ENCODE results near the gene SEMA6D.

SEMA6D gene

GRCh38 chr15:47792231-47792630, 74.9 kb downstream of the SEMA6D start:
- no peak for DNase-seq

DNA sequence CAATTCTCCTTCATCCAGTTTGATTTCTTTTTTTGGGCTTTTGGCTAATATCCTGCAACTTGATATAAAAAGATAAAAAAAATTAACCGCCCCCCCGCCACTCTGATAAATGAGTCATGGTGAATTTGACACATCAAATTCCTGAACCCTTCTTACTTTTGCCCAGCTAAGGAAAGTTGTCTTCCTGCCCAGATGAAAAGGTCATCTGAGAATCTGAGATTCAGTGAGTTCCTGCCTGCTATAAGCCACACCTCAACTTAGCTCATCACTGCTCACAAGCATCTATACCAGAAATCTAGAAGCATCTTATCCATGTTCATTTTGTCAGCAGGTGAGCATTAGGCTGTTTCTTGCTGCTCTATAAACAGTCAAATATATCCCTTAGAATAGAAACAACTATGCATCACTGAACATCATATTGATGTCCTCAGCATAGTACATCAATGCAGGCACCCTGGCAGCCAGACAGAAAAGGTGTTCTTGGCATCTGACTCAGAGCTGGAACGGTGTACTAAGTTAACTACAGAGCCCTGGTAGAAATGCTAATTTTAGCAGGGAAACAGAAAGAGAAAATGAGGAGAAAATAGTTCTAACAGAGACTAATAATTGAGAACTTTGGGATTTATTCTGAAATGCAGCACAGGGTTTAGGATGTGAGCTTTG, 77.1 kb downstream of the SEMA6D start:
- DNase-seq, result no peak

DNA sequence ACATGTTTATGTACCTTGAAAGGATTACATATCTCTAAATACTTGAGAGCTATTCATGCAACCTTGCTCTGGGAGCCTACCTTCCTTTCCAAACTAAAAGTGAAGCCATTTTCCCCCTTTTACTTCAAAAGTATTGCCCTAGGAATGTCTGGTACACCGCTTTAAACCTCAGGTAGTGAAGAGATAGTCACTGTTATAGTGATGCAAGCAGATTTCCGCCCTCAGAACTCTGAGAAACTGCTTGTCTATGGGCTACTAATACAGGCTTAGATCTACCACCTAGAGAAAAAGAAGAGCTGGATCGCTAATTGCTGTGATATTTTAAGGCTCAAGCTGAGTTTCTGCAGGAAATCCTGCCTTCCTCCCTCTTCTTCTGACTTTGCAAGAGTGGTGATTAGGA, 78.6 kb downstream of the SEMA6D start:
- no peak for DNase-seq

- DNase-seq, result no peak
Measured at GRCh38 chr15:47796339-47796738, 79.0 kb downstream of the SEMA6D start.

DNA sequence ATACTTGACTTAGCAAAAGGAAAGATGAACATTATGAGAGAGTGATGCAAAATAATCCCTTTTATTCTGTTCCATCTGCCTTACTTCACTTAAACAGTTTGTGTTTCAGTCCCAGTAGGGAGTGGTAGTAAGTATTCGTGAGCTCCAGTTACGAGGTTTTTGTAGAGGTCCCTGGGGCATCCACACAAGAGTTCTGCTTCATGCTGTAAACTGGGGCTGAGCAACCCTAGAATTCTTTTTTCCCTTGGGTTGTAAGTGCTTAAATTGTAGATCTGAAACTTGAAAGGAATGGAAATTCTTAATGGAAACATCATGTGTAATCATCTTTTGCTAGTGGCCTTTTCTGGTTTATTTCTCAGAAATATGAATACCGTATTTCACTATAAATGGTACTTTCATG, 79.5 kb downstream of the SEMA6D start:
- no peak for DNase-seq

- DNase-seq, result no peak
Measured at GRCh38 chr15:47801522-47801921, 84.2 kb downstream of the SEMA6D start.

DNA sequence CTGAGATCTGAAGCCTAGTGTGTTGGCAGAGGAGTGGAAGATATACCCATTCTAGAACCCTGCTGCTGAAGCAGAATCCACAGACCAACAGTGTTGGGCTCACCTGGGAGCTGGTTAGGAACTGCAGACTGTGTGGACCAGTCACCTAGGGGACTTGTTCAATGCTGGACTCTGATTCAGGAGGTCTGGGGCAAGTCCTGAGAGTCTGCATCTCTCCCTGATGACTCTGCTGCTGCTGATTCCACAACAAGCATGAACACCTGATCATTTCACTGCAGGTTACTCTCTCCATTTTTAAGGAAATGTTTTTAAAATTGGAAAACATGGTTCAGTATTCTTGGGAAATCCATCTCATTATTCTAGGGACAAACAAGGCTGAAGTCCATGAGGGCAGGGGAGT, 84.9 kb downstream of the SEMA6D start:
- DNase-seq, result no peak

DNA sequence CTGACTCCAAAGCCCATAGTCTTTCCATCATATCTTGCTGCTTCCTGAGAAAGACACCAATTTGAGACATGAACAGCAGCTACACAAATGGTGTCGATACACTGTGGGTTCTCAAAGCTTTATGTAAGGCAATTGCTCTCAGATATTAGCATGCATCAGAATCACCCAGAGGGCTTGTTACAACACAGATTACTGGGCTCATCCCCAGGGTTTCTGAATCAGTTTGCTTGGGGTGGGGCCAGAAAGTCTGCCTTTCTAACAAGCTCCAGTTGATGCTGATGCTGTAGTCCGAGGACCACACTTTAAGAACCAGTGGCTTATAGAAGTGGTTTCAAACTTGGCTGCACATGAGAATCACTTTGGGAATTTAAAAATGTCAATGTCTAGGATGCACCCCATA, 86.5 kb downstream of the SEMA6D start:
- no peak for DNase-seq

GRCh38 chr15:47804733-47805132, 87.4 kb downstream of the SEMA6D start:
- DNase-seq, result no peak

DNA sequence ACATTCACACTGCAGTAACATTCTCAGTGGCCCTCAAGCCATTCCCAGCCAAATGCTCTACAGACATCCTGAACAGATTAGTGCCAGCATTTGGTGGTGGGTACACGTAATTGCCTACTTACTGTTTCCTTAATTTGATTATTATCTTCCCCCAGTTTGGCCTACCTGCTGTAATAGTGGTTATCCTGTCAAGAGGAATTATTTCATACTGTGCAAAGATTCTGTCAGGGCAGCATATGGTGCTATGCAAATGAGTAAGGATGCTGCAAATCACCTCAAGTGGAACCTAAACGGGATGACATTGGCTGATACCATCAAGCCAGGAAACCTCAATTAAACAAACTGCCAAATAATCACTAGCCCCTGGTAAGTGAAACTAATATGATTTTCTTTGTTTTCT, 88.7 kb downstream of the SEMA6D start:
- DNase-seq, result no peak

DNA sequence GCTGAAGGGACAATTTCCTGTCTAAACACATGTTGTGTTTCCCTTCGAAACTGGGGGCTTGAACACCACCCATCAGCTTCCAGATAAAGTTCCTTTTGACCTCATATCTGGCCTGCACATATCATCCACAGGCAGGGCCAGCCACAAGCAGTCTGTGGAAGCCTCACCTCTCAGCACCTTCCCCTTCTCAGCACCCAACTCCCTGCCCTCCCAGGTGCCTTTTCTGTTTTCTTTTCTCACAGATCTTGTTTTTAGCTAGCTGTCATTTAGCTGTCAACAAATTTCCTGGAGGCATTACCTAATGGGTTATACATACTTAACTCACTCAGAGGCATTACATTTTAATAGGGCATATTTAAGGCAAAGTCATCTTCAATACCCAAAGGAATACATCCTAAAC, 93.9 kb downstream of the SEMA6D start:
- DNase-seq, result no peak

GRCh38 chr15:47812470-47812999, 95.2 kb downstream of the SEMA6D start:
- DNase-seq, result no peak

- no peak for DNase-seq
Measured at GRCh38 chr15:47813748-47814384, 96.6 kb downstream of the SEMA6D start.

- DNase-seq, result no peak
Measured at GRCh38 chr15:47814620-47815019, 97.3 kb downstream of the SEMA6D start.

GRCh38 chr15:47817969-47818548, 100.8 kb downstream of the SEMA6D start:
- DNase-seq, result no peak

- DNase-seq, result no peak
Measured at GRCh38 chr15:47819158-47819557, 101.9 kb downstream of the SEMA6D start.

DNA sequence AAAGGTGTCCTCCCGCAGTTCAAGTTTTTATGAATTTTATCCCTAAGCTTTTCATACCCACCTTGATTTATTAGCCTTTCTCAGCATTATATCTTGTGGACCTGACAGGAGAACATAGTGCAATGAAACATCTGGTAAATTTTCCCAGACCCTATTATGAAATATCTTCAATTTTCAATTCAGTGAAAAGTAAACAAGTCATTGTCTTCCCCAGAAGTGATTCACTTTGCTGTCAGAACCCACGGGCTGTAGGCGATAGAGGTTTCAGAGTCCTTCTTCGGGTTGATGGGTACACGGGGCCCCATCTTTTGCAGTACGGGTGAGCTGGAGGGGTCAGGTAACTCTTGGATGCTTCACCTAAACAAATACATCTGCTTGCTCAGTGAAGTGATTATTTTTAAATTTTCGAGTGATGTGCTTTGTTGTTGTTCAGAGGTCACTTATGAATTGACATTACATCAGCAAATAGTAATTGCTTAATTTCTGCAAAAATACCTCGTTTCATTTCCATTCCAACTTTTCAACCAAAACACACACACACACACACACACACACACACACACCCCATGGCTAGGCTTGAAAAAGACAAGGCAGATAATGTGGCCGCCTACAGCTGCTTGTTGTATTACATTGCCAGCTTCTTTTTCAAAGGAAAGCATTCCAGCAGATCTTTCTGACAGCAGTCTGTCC, 102.9 kb downstream of the SEMA6D start:
- no peak for DNase-seq

GRCh38 chr15:47820747-47821319, 103.5 kb downstream of the SEMA6D start:
- DNase-seq, result no peak

- no peak for DNase-seq
Measured at GRCh38 chr15:47822048-47822447, 104.7 kb downstream of the SEMA6D start.

Measured in CD4-positive, alpha-beta T cell treated with Interleukin-4 for 4 hours (primary cell).